ENCODE results near the gene SLCO1A2.

Gene SLCO1A2

DNA sequence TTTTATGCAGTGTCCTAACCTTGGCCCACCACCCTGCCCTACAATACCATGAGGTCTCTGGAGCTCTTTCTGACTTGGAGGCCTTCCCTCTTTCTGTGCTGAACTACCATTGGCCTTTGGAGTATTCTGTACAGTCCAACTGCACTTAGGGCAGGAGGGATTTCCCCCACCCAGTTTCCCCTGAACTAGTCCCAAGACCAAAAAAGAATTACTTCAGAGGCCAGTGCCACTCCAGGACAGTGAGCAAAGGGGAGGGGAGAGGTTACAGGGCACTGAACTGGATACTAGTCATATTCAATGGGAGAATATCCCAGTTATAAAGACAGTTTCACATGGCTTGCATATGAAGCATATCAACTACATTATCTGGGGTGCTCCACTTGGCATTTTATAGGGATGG, 6.1 kb downstream of the SLCO1A2 start:
- DNase-seq: no peak

DNA sequence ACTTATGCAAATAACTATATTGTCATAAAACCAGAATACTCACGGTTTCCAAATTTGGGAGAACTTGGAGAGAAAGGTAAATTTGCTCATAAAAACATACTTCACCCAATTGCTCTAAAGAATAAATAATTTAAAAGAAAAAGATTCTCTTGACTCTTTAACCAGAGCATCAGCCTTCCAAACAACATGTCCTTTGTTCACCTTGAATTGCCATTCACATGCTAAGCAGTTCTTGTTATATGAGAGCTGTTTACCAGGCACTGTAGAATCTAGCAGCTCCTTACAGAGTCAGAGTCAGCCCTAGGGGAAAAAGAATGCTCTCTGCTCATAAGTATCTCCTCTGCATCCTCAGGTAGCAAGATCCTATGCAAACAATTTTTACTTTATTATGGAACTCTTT, 10.2 kb downstream of the SLCO1A2 start:
- DNase-seq: no peak

DNA sequence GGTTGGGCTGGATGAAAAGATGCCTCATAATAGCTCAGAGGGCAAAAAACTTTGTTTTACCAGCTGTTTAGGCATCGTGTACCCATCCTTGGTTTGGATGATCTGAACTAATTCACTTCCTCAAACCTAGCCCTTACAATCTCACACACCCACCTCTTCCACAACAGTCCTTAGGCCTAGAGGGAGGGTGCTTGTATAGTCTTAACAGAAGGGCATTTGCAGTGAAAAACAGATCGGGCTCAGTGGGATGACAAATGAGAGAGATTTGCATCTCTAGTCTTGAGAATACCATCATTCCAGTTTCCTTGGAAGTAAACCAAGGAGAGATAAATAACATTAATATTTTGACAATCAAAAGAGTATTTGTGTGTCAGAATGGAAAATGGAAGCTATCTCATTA, 11.0 kb downstream of the SLCO1A2 start:
- no peak for DNase-seq

DNA sequence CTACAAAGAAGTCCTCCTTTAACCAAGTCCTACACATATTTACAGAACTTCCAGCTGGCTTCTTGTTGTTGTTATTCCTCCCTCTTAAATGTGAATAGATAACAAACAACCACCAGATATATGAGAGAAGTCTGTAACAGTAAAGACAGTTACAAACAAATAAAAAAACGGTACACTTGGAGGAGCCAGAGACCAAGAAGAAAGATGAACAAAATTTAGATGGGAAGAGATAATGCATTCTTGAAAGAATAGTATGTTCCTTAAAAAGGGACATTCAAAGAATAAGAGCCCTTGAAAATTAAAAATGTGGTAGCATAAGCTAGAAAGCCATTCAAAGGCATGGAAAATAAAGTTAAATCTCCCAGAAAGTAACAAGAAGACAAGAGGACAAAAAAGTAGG, 25.9 kb downstream of the SLCO1A2 start:
- DNase-seq: no peak

DNA sequence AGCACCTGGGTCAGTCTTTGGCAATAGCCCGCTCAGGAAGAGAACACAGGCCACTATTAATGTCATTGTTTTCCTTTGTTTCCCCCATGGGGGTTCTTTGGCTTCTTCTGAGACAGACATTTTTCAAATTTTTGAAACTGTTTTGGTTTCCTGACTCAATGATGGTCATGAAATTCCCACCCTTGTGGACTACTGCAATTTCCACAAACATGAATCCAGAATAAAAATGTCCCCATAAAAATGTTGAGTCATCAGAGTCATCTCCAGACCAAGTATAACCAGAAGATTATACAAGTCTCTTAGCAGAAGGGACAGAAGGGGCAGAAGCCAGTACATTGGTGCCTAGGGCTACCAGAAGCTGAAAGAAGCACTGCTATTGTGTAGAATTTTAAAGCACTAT, 29.1 kb downstream of the SLCO1A2 start:
- no peak for DNase-seq

DNA sequence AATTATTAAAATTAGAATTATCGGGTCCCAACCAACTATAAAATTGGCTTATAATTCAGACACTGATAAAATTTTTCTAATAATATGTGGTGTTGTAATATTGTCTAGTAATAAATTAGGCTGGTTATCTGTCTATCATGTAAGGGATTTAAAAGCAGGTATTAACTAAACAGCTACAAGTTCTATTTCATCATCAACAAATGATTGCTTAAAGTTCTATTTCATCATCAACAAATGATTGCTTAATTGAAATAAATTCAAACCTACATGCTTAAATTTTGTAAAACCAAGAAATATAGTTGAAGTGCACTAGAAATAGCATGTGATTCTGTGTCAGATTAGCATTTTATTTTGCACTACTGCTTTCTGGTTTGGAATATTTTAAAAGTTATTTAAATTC, 34.1 kb downstream of the SLCO1A2 start:
- no peak for DNase-seq

DNA sequence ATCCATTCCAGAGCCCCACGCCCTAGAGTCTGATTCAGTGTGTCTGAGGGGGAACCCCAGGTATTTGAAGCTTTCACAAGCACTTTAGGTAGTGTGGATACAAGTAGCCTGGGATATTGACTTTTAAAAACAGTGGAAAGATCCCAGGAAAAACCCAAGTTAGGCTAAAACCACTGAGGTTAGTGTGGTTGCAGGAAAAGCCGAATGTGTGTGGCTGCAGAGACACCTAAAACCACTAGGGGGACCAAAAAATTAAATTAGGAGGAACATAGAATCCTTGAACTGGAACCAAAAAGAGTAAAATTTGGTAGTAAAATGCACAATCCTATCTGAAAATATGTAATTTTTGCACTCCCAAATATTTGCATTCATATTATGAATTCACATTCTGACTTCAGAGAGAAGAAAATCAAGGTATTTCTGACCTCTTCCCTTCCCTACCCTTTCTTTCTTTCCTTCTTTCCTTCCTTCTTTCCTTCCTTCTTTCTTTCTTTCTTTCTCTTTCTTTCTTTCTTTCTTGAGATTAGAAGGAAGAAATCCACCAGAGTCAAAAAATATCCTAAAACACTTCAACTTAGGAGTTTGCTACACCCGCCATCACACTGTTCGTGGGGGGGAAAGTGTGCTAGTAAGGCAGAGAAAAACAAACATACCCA, 37.8 kb downstream of the SLCO1A2 start:
- DNase-seq: peak; percentile 2

DNA sequence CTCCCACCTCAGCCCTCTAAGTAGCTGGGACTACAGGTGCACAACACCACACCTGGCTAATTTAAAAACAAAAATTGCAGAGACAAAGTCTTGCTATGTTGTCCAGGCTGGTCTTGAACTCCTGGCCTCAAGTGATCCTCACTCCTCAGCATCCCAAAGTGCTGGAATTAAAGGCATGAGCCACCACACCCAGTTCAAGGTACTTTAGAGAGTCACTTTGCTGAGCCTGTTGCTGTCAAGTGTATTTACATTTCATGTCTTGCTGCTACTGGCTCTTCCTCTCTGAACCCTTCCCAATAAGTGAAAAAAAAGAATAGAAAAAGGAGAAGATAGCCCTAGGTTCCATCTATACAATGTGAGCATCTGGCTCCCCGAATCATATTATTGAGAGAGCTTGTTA, 38.4 kb downstream of the SLCO1A2 start:
- no peak for DNase-seq

DNA sequence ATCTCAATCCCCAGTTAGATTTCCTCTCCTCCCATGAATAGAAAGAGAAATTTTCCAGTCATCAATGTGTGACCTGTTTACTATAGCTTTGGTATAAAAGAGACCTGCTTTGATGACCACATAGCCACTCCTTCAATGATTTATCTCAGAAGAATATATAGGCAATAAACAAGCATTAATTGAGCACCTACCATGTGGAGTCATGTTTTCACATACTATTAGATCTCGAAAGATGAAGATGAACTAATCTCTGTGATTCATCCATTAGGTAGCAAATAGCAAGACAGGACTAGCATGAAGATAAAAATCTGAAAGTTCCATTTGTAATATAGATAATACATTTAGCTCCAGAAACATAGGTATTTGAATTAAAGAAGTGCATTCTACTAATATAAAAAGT, 40.5 kb downstream of the SLCO1A2 start:
- DNase-seq: no peak

DNA sequence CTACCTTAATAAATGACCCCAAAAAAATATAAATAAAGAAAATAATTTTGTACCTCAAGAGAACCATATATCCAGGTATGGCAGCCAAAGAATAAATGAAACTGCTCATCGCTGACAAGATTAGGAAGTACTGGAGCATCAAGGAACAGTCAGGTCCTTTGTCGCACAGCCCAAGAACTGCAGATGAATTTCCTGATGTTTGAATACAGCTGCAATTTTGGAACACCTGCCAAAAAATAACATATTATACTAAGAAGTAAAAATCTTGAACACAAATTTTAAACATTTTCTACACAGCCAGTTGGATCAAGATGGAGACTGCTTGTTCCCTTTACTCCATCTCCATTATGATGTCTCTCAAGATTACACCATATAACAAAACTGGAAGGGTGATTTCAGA, 42.6 kb downstream of the SLCO1A2 start:
- DNase-seq: no peak

DNA sequence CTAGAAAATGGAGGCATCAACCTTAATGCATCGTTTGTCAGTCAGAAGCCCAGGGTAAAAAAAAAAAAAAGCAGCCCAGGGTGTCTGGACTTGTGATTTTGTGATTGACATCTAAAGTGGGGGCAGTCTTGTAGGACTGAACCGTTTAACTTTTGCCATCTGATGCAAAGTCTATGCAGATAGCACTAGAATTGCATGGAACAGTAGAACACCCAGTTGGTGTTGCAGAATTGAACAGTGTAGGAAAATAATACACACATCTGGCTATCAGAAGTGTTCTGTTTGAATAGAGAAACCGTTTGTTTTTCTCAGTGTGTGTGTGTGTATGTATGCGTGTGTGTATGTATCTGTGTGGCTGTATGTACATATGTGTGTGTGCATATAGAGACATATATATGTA, 45.0 kb downstream of the SLCO1A2 start:
- DNase-seq: no peak

DNA sequence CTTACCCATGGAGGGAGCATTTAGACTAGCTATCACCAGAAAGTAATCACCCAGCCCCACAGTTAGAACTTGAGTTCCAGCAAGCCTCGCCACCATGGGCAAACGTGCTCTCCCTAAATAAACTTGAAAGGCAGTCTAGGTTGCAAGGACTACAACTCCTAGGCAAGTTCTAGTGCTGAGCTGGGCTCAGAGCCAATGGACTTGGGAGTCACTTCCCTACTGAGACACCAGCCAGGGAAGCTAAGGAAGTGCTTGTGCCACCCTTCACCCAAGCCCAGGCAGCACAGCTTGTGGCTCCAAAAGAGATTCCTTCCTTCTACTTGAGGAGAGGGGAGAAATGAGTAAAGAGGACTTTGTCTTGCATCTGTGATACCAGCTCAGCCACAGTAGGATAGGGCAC, 57.9 kb downstream of the SLCO1A2 start:
- DNase-seq: no peak

DNA sequence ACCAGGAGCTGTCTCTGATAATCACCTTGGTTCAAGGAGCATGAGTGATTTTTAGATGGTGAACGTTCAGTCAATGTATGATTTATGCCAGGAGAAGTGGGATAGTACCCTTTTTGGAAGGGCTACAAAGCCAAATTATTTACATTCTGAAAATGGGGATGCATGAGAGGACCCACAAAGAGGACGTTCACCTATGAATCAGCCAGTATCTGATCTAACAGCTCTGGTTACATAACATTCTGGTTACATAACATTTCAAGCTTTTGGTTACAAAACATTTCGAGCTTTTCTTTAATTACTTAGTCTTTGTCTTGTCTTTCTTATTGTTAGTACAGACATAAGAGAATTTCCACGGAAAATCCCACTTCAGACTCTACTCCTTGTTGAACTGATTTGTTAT, 68.8 kb downstream of the SLCO1A2 start:
- DNase-seq: no peak

DNA sequence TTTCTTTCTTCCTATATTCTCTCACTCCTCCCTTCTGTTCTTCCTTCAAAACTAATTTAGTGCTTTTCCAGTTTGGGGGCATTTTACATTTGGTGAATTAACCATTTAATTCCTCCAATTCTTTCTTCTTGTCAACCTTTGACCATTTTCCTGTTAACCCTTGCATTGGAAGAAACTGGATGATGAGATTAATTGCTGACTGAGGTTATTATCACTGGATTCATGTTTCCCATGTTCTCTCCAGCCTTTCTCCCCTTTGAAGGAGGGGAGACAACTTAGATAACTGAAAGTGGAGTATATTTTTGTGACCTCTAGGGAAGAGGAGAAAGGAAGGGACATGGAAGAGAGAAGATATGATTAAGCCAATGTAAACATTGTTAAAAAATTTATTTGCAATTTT, 70.5 kb downstream of the SLCO1A2 start:
- no peak for DNase-seq

DNA sequence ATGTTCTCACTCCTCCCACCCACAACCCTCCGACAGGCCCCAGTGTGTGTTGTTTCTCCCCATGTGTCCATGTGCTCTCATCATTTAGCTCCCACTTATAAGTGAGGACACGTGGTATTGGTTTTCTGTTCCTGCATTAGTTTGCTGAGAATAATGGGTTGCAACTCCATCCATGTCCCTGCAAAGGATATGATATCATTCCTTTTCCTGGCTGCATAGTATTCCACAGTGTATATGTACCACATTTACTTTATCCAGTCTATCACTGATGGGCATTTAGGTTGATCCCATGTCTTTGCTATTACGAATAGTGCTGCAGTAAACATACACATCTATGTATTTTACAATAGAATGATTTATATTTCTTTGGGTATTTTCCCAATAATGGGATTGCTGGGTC, 77.5 kb downstream of the SLCO1A2 start:
- DNase-seq: no peak

DNA sequence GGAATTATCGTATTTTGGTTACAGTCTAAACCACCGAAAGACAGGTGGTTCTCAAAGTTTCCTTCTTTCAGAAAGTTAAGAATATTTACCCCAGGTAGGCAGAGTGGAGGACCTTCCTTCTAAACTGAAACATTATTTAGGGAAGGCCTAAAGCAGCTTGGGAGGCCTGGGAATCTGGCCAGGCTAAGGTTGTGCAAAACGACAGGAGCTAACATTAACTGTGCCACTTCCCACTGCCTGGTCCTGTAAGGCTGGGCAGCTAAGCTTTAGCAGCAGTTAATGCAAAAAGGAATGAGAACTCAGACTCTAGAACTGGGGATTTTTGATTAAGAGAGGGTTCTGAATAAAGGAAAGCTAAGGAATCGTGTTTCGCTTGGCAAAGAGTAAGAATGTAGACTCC, 82.6 kb downstream of the SLCO1A2 start:
- no peak for DNase-seq

DNA sequence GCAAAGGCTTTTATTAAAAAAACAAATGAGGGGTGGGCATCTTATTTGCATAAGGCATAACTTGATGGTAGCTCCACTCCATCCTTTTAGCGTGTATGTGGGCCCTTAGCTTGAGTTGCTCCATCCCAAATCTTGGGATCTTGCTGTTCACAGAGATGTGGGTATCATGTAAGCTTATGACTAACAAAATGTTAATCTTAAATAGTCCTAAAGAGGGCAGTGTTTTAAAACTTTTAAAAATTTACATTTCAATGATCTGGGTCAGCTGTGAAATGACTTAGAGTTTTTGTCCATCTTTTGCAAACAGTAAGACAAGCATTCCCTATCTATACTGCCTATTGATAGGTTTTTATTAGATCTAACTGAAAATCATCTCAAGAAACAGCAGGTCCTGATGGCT, 86.0 kb downstream of the SLCO1A2 start:
- peak; percentile 23 for DNase-seq

DNA sequence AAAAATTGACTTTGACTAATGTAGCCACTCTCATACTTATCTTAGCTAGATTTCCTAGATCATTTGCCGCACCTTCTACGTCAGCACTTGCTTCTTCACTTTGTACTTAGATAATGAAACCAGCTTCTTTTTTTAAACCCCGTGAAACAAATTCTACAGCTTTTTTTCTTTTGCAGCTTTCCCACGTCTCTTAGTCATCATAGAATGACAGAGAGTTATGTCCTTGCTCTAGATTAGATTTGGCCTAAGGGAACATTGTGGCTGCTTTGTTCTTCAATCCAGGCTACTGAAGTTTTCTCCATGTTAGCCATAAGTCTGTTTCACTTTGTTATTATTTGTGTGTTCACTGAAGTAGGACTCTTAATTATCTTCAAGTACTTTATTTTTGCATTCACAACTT, 94.9 kb downstream of the SLCO1A2 start:
- DNase-seq: no peak

DNA sequence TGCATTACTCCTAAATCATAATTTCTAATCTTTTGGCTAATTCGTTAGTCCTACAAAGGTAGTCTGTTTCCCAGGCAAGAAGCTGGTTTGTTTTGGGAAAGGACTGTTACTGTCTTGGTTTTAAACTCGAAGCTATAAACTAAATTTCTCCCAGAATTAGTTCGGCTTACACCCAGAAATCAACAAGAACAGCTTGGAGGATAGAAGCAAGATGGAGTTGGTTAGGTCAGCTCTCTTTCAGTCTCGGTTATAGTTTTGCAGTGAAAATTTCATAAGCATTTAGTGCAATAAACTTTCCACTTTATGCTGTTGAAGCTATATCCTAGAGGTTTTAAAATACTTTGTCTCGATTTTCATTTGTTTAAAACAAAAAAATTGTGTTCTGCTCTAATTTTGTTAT, 100.3 kb downstream of the SLCO1A2 start:
- DNase-seq: no peak

DNA sequence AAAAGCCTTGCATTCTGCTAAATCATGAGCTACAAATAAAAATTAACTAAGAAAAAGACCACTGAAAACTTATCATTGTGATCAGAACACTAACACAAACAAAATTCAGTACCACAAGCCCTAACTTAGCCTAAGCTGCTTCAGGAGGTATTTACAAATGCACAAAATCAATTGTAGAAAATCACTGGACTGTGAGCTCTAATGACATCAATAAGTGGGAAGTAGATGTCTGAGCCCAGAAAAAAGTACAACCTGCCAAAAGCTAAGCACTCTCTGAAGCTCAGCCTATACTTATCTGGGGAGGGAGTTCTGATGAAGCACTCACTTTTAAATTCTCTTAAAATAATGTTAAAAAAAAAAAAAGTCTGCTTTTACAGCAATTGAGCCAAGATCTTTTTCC, 110.8 kb downstream of the SLCO1A2 start:
- no peak for DNase-seq

DNA sequence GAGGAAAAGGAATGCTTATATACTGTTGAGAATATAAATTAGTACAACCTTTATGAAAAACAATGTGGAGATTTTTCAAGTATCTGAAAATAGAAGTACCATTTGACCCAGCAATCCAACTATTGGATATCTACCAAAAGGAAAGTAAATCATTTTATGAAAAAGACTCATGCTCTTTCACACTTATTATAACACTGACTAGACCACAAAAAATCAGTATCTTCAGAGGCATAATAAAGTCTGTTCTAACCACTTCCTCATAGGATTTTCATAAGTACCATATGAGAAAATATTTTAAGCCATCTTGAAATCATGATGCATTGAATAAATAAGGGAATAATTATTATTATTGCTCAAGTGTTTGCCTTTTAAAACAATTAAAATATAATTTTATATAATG, 112.9 kb downstream of the SLCO1A2 start:
- DNase-seq: no peak

DNA sequence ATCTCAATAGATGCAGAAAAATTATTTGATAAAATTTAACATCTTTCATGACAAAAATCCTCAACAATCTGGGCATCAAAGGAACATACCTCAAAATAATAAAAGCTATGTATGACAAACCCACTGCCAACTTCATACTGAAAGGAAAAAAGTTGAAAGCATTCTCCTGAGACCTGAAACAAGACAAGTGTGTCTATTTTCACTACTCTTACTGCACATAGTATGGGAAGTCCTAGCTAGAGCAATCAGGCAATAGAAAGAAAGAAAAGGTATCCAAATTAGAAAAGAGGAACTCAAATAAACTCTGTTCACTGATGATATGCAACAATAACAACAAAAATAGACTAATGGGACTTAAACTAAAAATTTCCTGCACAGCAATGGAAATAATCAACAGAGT, 113.6 kb downstream of the SLCO1A2 start:
- DNase-seq: no peak

DNA sequence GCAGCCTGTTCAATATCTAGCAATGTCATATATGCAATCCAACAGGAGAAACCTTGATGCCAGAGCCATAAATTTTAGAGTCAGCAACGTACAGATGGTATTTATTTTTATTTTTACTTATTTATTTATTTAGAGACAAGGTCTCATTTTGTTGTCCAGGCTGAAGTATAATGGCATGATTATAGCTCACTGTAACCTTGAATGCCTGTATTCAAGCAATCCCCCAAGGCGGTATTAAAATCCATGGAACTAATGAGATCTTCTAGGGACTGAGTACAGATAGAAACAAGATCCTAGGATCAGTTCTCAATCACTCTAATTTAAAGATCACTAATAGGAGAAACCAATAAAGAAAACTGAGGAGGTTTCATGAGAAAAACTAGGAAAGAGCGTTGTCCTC, 114.5 kb downstream of the SLCO1A2 start:
- DNase-seq: no peak

DNA sequence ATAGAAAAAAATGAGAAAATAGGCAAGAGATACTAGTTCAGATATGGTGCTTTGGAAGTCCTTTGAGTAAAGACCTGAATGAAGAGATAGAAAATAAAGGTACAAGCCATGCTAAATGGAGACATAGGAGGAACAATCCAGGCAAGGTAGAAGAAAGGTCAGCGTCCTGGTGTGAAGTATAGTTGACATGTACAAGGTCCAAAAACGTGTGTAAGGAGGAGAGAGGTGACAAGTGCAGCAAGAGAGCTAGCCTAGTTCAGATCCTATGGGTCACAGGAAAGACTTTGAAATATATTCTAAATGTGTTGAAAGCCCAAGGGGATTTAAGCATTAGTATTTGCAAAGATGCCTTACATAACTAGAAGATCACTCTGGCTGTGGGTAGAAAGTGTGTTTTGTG, 115.5 kb downstream of the SLCO1A2 start:
- no peak for DNase-seq

All from NCI-H526 treated with DMSO at 0.1 percent for 48 hours (cell line).